SK-N-SH (cell line): ENCODE data around the gene LRP10.

Experiments
- CHD2 ChIP-seq: fragments of 150-350 bp; IDR thresholded peaks from 2 replicates; pipeline ENCODE4 v1.6.1; 2018; ENCODE audit warnings: low read length; ENCODE audit not compliant: partially characterized antibody
- EP300 ChIP-seq, 2 experiments: IDR thresholded peaks; 2 replicates each; pipeline versions ENCODE4 v1.4.0 to v1.6.1; 2012; ENCODE audit warnings: borderline replicate concordance in 1 of 2, low read depth in 1 of 2, low read length in 1 of 2
- FOSL2 ChIP-seq: IDR thresholded peaks from 2 replicates; pipeline ENCODE4 v1.4.0; 2012; ENCODE audit warnings: low read depth, mild to moderate bottlenecking, moderate library complexity, borderline replicate concordance
- JUND ChIP-seq: IDR thresholded peaks from 2 replicates; pipeline ENCODE4 v1.4.0; 2012
- NRF1 ChIP-seq: IDR thresholded peaks from 2 replicates; pipeline ENCODE4 v1.6.1; 2012; ENCODE audit warnings: low read depth, mild to moderate bottlenecking, low read length
- POLR2AphosphoS5 ChIP-seq: IDR thresholded peaks from 2 replicates; pipeline ENCODE4 v1.6.1; 2012; ENCODE audit warnings: low read depth, low read length
- SMC3 ChIP-seq: IDR thresholded peaks from 2 replicates; pipeline ENCODE4 v1.6.1; 2012; ENCODE audit warnings: low read depth, low read length, improper control_type of control experiment
- YY1 ChIP-seq: IDR thresholded peaks from 2 replicates; pipeline ENCODE4 v1.4.0; 2012; ENCODE audit warnings: low read depth, mild to moderate bottlenecking
- TF ChIP-seq, protein P1 (sequence below): fragments of 200-600 bp; sonication (generic); IDR thresholded peaks from 2 replicates; pipeline ENCODE4 v1.6.1; 2017; ENCODE audit warnings: antibody characterized with exemption, mild to moderate bottlenecking, moderate library complexity
- TF ChIP-seq, protein P2 (sequence below): IDR thresholded peaks from 2 replicates; pipeline ENCODE4 v1.4.0; 2012; ENCODE audit warnings: low read depth, borderline replicate concordance
- TF ChIP-seq, protein P3 (sequence below): IDR thresholded peaks from 2 replicates; pipeline ENCODE4 v1.4.0; 2012; ENCODE audit warnings: low read depth, borderline replicate concordance

- TF ChIP-seq SMC3 (no peak), YY1 (no peak), POLR2AphosphoS5 (no peak), FOSL2 (no peak), EP300 (IDR thresholded peaks at IDR 0.05; ENCODE audit: borderline replicate concordance in 1 of 2, low read depth in 1 of 2, low read length in 1 of 2) (no peak), NRF1 (no peak), CHD2 (no peak), JUND (no peak)
- TF ChIP-seq, protein P1, sequence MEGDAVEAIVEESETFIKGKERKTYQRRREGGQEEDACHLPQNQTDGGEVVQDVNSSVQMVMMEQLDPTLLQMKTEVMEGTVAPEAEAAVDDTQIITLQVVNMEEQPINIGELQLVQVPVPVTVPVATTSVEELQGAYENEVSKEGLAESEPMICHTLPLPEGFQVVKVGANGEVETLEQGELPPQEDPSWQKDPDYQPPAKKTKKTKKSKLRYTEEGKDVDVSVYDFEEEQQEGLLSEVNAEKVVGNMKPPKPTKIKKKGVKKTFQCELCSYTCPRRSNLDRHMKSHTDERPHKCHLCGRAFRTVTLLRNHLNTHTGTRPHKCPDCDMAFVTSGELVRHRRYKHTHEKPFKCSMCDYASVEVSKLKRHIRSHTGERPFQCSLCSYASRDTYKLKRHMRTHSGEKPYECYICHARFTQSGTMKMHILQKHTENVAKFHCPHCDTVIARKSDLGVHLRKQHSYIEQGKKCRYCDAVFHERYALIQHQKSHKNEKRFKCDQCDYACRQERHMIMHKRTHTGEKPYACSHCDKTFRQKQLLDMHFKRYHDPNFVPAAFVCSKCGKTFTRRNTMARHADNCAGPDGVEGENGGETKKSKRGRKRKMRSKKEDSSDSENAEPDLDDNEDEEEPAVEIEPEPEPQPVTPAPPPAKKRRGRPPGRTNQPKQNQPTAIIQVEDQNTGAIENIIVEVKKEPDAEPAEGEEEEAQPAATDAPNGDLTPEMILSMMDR = no peak
- TF ChIP-seq, protein P2, sequence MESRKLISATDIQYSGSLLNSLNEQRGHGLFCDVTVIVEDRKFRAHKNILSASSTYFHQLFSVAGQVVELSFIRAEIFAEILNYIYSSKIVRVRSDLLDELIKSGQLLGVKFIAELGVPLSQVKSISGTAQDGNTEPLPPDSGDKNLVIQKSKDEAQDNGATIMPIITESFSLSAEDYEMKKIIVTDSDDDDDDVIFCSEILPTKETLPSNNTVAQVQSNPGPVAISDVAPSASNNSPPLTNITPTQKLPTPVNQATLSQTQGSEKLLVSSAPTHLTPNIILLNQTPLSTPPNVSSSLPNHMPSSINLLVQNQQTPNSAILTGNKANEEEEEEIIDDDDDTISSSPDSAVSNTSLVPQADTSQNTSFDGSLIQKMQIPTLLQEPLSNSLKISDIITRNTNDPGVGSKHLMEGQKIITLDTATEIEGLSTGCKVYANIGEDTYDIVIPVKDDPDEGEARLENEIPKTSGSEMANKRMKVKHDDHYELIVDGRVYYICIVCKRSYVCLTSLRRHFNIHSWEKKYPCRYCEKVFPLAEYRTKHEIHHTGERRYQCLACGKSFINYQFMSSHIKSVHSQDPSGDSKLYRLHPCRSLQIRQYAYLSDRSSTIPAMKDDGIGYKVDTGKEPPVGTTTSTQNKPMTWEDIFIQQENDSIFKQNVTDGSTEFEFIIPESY = no peak
- TF ChIP-seq, protein P3, sequence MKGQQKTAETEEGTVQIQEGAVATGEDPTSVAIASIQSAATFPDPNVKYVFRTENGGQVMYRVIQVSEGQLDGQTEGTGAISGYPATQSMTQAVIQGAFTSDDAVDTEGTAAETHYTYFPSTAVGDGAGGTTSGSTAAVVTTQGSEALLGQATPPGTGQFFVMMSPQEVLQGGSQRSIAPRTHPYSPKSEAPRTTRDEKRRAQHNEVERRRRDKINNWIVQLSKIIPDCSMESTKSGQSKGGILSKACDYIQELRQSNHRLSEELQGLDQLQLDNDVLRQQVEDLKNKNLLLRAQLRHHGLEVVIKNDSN = no peak
Measured at GRCh38 chr14:22901799-22902198, 30.3 kb downstream of the LRP10 start.
